Activated naive CD4-positive, alpha-beta T cell (primary cell): Measurements from ENCODE around the gene FOXP1.

Source experiments
- DNase-seq, 4 experiments: peaks; one replicate each; lab custom pipeline; 2025; lab: John Stamatoyannopoulos, UW

Gene FOXP1

GRCh38 chr3:71235846-71236245 is 347.7 kb downstream of the FOXP1 start:
- DNase-seq: no peak

- DNase-seq: no peak
Measured at GRCh38 chr3:71232895-71233294, 350.6 kb downstream of the FOXP1 start.

- DNase-seq: no peak
Measured at GRCh38 chr3:71232175-71232679, 351.3 kb downstream of the FOXP1 start.

GRCh38 chr3:71231680-71232079 is 351.8 kb downstream of the FOXP1 start:
- DNase-seq: no peak

GRCh38 chr3:71229905-71230657 is 353.4 kb downstream of the FOXP1 start:
- DNase-seq: peak in 1 of 4 experiments; percentile 2

GRCh38 chr3:71228156-71228866 is 355.2 kb downstream of the FOXP1 start:
- DNase-seq: no peak

GRCh38 chr3:71227270-71227661 is 356.3 kb downstream of the FOXP1 start:
- no peak for DNase-seq

GRCh38 chr3:71226565-71227269 is 356.8 kb downstream of the FOXP1 start:
- peak; percentile 44 to 85 (median 64) for DNase-seq

- DNase-seq: peak in 1 of 4 experiments; percentile 4
Measured at GRCh38 chr3:71225951-71226564, 357.5 kb downstream of the FOXP1 start.

GRCh38 chr3:71225002-71225684 is 358.4 kb downstream of the FOXP1 start:
- DNase-seq: no peak

- DNase-seq: peak in 2 of 4 experiments; percentile 4 to 5
Measured at GRCh38 chr3:71219744-71220638, 363.5 kb downstream of the FOXP1 start.

GRCh38 chr3:71218508-71218907 is 365.0 kb downstream of the FOXP1 start:
- no peak for DNase-seq

- no peak for DNase-seq
Measured at GRCh38 chr3:71217640-71218222, 365.8 kb downstream of the FOXP1 start.

GRCh38 chr3:71215351-71215750 is 368.2 kb downstream of the FOXP1 start:
- DNase-seq: no peak

- DNase-seq: no peak
Measured at GRCh38 chr3:71214797-71215196, 368.7 kb downstream of the FOXP1 start.

- no peak for DNase-seq
Measured at GRCh38 chr3:71214016-71214415, 369.5 kb downstream of the FOXP1 start.

GRCh38 chr3:71211083-71211482 is 372.4 kb downstream of the FOXP1 start:
- DNase-seq: no peak

GRCh38 chr3:71210257-71211007 is 373.1 kb downstream of the FOXP1 start:
- DNase-seq: no peak
